ENCODE results near the gene IFT20. TPM values are rescaled to one million over a fixed set of nuclear protein-coding genes. Genes with fewer than 3 reads are reported as not detected.

IFT20 gene
- total RNA-seq, 2 donors from 2014 or later: 37.9 to 42.2 TPM

DNA sequence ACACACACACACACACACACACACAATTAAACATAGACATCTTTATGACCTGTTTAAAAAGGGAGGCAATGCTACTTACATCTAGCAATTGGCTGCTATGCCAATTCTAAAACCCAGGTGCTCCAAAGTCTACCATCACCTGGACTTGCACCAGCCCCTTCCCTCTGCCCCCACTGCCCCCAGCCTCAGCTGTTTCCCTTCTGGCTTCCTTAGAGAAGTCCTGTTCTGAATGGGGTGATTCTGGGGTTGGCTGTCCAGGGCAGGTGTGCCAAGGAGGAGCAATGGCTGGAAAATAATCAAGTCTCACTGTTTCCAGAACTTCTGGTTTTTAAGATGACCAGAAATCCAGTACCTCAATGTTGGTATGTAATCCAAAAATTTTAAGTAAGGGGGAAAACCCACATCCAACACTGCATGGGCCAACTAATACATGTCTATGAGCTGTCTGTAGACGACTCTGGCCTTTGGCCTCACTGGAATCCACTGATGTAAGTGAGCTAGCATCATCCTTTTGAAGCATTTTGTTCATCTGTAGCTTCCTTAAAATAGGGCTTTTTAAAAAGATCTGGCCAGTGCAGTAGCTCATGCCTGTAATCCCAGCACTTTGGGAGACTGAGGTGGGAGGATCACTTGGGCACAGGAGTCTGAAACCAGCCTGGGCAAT is 2.1 kb downstream of the IFT20 start:
- H3K36me3 ChIP-seq (replicated peaks in 1 of 2; ENCODE audit: insufficient read depth in 1 of 2, low read depth in 2 of 2): peaks cover 1 to 6% of the 10 kb centered on the region in 2 donors
- DNase-seq (peak in 1 of 4 donors; percentile 6), ATAC-seq (no peak)
- H3K4me1 ChIP-seq: peaks cover 59% of the 10 kb centered on the region
- whole genome bisulfite sequencing, 2 donors: 6 to 36% methylated on average over 1 of the region's 1 CpG
- intact Hi-C loops (cut with DNase I): no loop called here
- peak overlapping the region; percentile 74 to 97 (median 93) for H3K27ac ChIP-seq
- H3K4me3 ChIP-seq: no peak overlapping the region
- H3K27me3 ChIP-seq: no peaks in the 10 kb centered on the region
- no peaks in the 10 kb centered on the region for H3K9me3 ChIP-seq
- TF ChIP-seq POLR2A (IDR thresholded peaks at IDR 0.05): no peak

DNA sequence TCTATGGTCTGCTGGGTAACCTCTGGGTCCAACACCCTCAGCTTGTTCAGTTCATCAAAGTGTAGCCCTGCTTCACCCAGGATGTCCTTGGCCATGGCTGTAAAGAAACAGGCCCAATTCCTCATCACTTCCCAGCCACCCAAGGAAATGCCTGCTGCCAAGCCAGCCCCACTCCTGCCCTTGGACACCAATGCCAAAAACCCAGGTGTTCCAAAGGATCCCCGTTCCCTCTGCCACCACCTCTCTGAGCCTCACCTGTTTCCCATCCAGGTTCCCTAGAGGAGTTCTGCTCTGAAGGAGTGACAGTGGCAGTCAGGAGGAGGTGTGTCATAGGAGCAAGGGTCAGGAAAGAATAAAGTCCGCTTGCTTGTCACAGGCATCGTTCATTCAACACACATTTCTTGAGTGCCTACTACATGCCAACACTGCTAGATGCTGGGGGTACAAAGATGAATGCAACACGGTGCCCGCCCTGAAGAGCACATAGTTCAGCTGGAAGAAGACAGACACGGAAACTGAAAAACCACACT is 3.3 kb downstream of the IFT20 start:
- ATAC-seq: no peak
- peak overlapping the region in 2 of 4 donors; percentile 31 to 35 for H3K27ac ChIP-seq
- DNase-seq: peak; percentile 39 to 71 (median 67)
- H3K27me3 ChIP-seq: no peaks in the 10 kb centered on the region
- peaks cover 46% of the 10 kb centered on the region for H3K4me1 ChIP-seq
- no peak overlapping the region for H3K4me3 ChIP-seq
- H3K36me3 ChIP-seq (replicated peaks in 1 of 2; ENCODE audit: insufficient read depth in 1 of 2, low read depth in 2 of 2): peaks cover 4 to 9% of the 10 kb centered on the region in 2 donors
- intact Hi-C loops (cut with DNase I): no loop called here
- H3K9me3 ChIP-seq: no peaks in the 10 kb centered on the region
- TF ChIP-seq POLR2A (IDR thresholded peaks at IDR 0.05): no peak
- TF ChIP-seq, protein P1, sequence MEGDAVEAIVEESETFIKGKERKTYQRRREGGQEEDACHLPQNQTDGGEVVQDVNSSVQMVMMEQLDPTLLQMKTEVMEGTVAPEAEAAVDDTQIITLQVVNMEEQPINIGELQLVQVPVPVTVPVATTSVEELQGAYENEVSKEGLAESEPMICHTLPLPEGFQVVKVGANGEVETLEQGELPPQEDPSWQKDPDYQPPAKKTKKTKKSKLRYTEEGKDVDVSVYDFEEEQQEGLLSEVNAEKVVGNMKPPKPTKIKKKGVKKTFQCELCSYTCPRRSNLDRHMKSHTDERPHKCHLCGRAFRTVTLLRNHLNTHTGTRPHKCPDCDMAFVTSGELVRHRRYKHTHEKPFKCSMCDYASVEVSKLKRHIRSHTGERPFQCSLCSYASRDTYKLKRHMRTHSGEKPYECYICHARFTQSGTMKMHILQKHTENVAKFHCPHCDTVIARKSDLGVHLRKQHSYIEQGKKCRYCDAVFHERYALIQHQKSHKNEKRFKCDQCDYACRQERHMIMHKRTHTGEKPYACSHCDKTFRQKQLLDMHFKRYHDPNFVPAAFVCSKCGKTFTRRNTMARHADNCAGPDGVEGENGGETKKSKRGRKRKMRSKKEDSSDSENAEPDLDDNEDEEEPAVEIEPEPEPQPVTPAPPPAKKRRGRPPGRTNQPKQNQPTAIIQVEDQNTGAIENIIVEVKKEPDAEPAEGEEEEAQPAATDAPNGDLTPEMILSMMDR (IDR thresholded peaks at IDR 0.05): no peak
- 43 to 46% methylated on average over 6 of the region's 6 CpGs for WGBS, 2 donors

DNA sequence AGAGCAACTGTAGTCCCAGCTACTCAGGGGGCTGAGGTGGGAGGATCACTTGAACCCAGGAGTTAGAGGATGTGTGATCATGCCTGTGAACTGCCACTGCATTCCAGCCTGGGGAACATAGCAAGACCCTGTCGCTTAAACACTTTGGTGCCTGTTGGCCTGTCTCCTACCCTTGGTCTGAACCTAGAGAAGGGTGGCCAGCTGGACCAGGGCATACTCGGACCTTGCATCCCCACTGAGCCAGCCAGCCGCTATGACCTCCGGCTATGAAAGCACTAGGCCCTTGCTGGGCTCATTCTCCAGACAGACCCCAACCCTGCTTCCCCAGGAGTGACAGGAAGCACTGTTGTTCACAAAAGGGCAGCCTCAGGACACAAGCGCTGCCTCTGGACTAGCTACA is 4.6 kb downstream of the IFT20 start:
- intact Hi-C loops (cut with DNase I): no loop called here
- DNase-seq (no peak), ATAC-seq (no peak)
- H3K9me3 ChIP-seq: no peaks in the 10 kb centered on the region
- H3K4me1 ChIP-seq: peaks cover 50% of the 10 kb centered on the region
- TF ChIP-seq POLR2A (IDR thresholded peaks at IDR 0.05): no peak
- TF ChIP-seq, protein P1 (IDR thresholded peaks at IDR 0.05): no peak
- peak overlapping the region in 3 of 4 donors; percentile 23 to 35 (median 24) for H3K27ac ChIP-seq
- 66 to 69% methylated on average over 4 to 5 of the region's 5 CpGs for WGBS, 2 donors
- no peaks in the 10 kb centered on the region for H3K27me3 ChIP-seq
- H3K4me3 ChIP-seq: no peak overlapping the region
- H3K36me3 ChIP-seq (replicated peaks in 1 of 2; ENCODE audit: insufficient read depth in 1 of 2, low read depth in 2 of 2): peaks cover 4 to 9% of the 10 kb centered on the region in 2 donors

DNA sequence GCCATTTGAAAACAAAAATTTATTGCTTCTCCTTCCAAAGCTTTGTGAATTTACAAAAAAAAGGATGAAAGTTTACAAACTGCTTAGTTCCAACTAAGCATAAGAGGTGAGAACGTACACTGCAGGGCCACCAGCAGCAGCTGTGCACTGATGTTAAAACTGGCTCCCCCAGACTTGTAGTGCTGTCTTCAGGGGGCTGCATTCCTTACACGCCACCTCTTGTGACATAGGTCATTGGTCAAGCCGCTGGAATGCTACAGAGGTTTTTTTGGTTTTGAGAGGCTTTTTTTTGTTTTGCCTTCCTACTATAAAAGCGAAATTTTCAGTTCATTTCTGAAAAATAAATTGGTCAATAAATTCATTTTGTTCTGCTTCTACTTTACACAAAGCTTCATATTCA is 6.9 kb downstream of the IFT20 start:
- H3K36me3 ChIP-seq (replicated peaks in 1 of 2; ENCODE audit: insufficient read depth in 1 of 2, low read depth in 2 of 2): peaks cover 4 to 9% of the 10 kb centered on the region in 2 donors
- no peaks in the 10 kb centered on the region for H3K27me3 ChIP-seq
- DNase-seq (no peak), ATAC-seq (no peak)
- no peak overlapping the region for H3K4me3 ChIP-seq
- intact Hi-C loops (cut with DNase I): no loop called here
- H3K27ac ChIP-seq: peak overlapping the region in 1 of 4 donors; percentile 95
- H3K9me3 ChIP-seq: no peaks in the 10 kb centered on the region
- 74 to 75% methylated on average over 4 of the region's 4 CpGs for WGBS, 2 donors
- TF ChIP-seq, protein P1 (IDR thresholded peaks at IDR 0.05): no peak
- no peak for TF ChIP-seq POLR2A (IDR thresholded peaks at IDR 0.05)
- H3K4me1 ChIP-seq: peaks cover 59% of the 10 kb centered on the region

DNA sequence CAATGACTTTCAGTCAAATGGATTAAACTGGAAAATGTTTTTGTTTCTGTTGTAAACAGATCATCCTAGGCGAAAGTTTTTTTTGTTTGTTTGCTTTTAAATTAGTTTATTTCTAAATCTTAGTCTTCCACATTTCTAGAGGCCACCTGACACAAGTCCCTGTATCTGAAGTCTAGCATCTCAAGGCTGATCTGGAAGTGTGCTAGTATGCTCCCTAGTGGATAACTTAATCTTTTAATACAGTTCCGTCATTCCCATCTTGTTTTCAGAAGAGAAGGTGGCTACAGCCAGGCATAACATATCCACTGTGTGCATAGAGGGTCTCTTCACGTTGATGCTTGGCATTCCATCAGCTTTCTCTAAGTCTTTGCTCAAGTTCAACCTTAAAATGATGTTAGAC is 7.6 kb downstream of the IFT20 start:
- WGBS, 2 donors: 36 to 40% methylated on average over 3 of the region's 3 CpGs
- H3K27me3 ChIP-seq: no peaks in the 10 kb centered on the region
- H3K4me3 ChIP-seq: no peak overlapping the region
- intact Hi-C loops (cut with DNase I): no loop called here
- H3K9me3 ChIP-seq: no peaks in the 10 kb centered on the region
- no peak for ATAC-seq
- DNase-seq: no peak
- peaks cover 4 to 9% of the 10 kb centered on the region in 2 donors for H3K36me3 ChIP-seq (replicated peaks in 1 of 2; ENCODE audit: insufficient read depth in 1 of 2, low read depth in 2 of 2)
- TF ChIP-seq POLR2A (IDR thresholded peaks at IDR 0.05): no peak
- TF ChIP-seq, protein P1 (IDR thresholded peaks at IDR 0.05): peak in 1 of 7 experiments; percentile 9
- H3K4me1 ChIP-seq: peaks cover 59% of the 10 kb centered on the region
- peak overlapping the region in 1 of 4 donors; percentile 95 for H3K27ac ChIP-seq

All from body of pancreas (tissue), 4 donors.